ENCODE data around the gene FAM13B. TPM values are rescaled to one million over a fixed set of nuclear protein-coding genes. Genes with fewer than 3 reads are reported as not detected.

Gene FAM13B
- polyA plus RNA-seq, 1 experiment = 25.0 TPM

- POLR2A ChIA-PET = no interaction called here
- CTCF ChIA-PET = interaction anchor here (0.6 to 1.1 kb wide), 3 partner anchors 10 to 1601 kb away, joined by 3 to 4 read pairs (median 3); no protein-coding TSS in a partner anchor
Measured at GRCh38 chr5:137997726-137998213, 35.1 kb downstream of the FAM13B start.

GRCh38 chr5:137995749-137996128 is 37.1 kb downstream of the FAM13B start:
- Histone ChIP-seq H3K27me3 (ENCODE audit: control insufficient read depth, insufficient read depth, low read length) (no peaks in the 10 kb centered on the region), H3K27ac (ENCODE audit: low read depth, low read length) (no peak overlapping the region), H3K9me3 (ENCODE audit: control insufficient read depth, insufficient read depth, low read length) (peaks cover 3% of the 10 kb centered on the region; the same call in 1 of the 2 replicates), H3K4me3 (ENCODE audit: low read depth, low read length) (no peak overlapping the region)
- no peak for DNase-seq (ENCODE audit: low read depth, low spot score)
- TF ChIP-seq CTCF (IDR thresholded peaks at IDR 0.05; ENCODE audit: low read depth, low read length) = no peak
- ChIA-PET POLR2A (no interaction called here), CTCF (interaction anchor here (1.5 kb wide), 1 partner anchor 40 kb away, joined by 4 read pairs; no protein-coding TSS in a partner anchor)

More at GRCh38 chr5:137997726-137998213, 35.1 kb downstream of the FAM13B start:
- no peak for DNase-seq (ENCODE audit: low read depth, low spot score)
- no peak for TF ChIP-seq CTCF (IDR thresholded peaks at IDR 0.05; ENCODE audit: low read depth, low read length)
- Histone ChIP-seq H3K27me3 (ENCODE audit: control insufficient read depth, insufficient read depth, low read length) (no peaks in the 10 kb centered on the region), H3K4me3 (ENCODE audit: low read depth, low read length) (no peak overlapping the region), H3K9me3 (ENCODE audit: control insufficient read depth, insufficient read depth, low read length) (peaks cover 3% of the 10 kb centered on the region; the same call in 1 of the 2 replicates), H3K27ac (ENCODE audit: low read depth, low read length) (no peak overlapping the region)

- no peak for DNase-seq (ENCODE audit: low read depth, low spot score)
- H3K9me3 ChIP-seq (ENCODE audit: control insufficient read depth, insufficient read depth, low read length) = peaks cover 3% of the 10 kb centered on the region; the same call in 1 of the 2 replicates
- no peak overlapping the region for H3K4me3 ChIP-seq (ENCODE audit: low read depth, low read length)
- ChIA-PET POLR2A (no interaction called here), CTCF (interaction anchor here (1.7 kb wide), 1 partner anchor 216 kb away, joined by 6 read pairs; no protein-coding TSS in a partner anchor)
- TF ChIP-seq CTCF (IDR thresholded peaks at IDR 0.05; ENCODE audit: low read depth, low read length) = no peak
- no peak overlapping the region for H3K27ac ChIP-seq (ENCODE audit: low read depth, low read length)
- no peaks in the 10 kb centered on the region for H3K27me3 ChIP-seq (ENCODE audit: control insufficient read depth, insufficient read depth, low read length)
Measured at GRCh38 chr5:137995077-137995748, 37.7 kb downstream of the FAM13B start.

GRCh38 chr5:137994556-137994955 is 38.3 kb downstream of the FAM13B start:
- peaks cover 3% of the 10 kb centered on the region; the same call in 1 of the 2 replicates for H3K9me3 ChIP-seq (ENCODE audit: control insufficient read depth, insufficient read depth, low read length)
- DNase-seq (ENCODE audit: low read depth, low spot score) = no peak
- POLR2A ChIA-PET = no interaction called here
- no peak overlapping the region for H3K4me3 ChIP-seq (ENCODE audit: low read depth, low read length)
- CTCF ChIA-PET = interaction anchor here (1.2 to 1.7 kb wide), 2 partner anchors 75 to 216 kb away, joined by 4 to 6 read pairs; no protein-coding TSS in a partner anchor
- no peak for TF ChIP-seq CTCF (IDR thresholded peaks at IDR 0.05; ENCODE audit: low read depth, low read length)
- no peaks in the 10 kb centered on the region for H3K27me3 ChIP-seq (ENCODE audit: control insufficient read depth, insufficient read depth, low read length)
- no peak overlapping the region for H3K27ac ChIP-seq (ENCODE audit: low read depth, low read length)

GRCh38 chr5:137989419-137989818 is 43.5 kb downstream of the FAM13B start:
- TF ChIP-seq CTCF (IDR thresholded peaks at IDR 0.05; ENCODE audit: low read depth, low read length) = no peak

More at GRCh38 chr5:137989419-137989818, 43.5 kb downstream of the FAM13B start:
- H3K27me3 ChIP-seq (ENCODE audit: control insufficient read depth, insufficient read depth, low read length) = no peaks in the 10 kb centered on the region
- H3K4me3 ChIP-seq (ENCODE audit: low read depth, low read length) = no peak overlapping the region
- ChIA-PET POLR2A (no interaction called here), CTCF (no interaction called here)
- no peaks in the 10 kb centered on the region for H3K9me3 ChIP-seq (ENCODE audit: control insufficient read depth, insufficient read depth, low read length)
- no peak overlapping the region for H3K27ac ChIP-seq (ENCODE audit: low read depth, low read length)
- DNase-seq (ENCODE audit: low read depth, low spot score) = no peak

All from AG04450 (cell line).